Bone marrow (tissue), 2 donors: ENCODE results near the gene SDC1.
"Not testable (repeated sequence)": the region's sequence is repeated elsewhere in the genome, so short reads cannot be mapped to it uniquely, and the experiment has no call there.

Experiments used
- DNase-seq, 2 donors: peaks; one replicate each; lab custom pipeline; 2025; lab: John Stamatoyannopoulos, UW

The SDC1 gene

GRCh38 chr2:20196657-20197161 lies 28.2 kb downstream of the SDC1 start:
- no peak for DNase-seq

GRCh38 chr2:20196053-20196656 lies 28.8 kb downstream of the SDC1 start:
- no peak for DNase-seq

GRCh38 chr2:20195431-20196033 lies 29.4 kb downstream of the SDC1 start:
- no peak for DNase-seq

GRCh38 chr2:20195016-20195411 lies 29.9 kb downstream of the SDC1 start:
- DNase-seq: not testable (repeated sequence)

- DNase-seq: no peak
Measured at GRCh38 chr2:20194097-20195015, 30.6 kb downstream of the SDC1 start.

- DNase-seq: no peak
Measured at GRCh38 chr2:20193185-20193584, 31.7 kb downstream of the SDC1 start.

- no peak for DNase-seq
Measured at GRCh38 chr2:20192781-20193180, 32.1 kb downstream of the SDC1 start.

GRCh38 chr2:20191714-20192569 lies 33.0 kb downstream of the SDC1 start:
- DNase-seq: no peak

- DNase-seq: no peak
Measured at GRCh38 chr2:20190876-20191713, 33.8 kb downstream of the SDC1 start.

- no peak for DNase-seq
Measured at GRCh38 chr2:20190170-20190569, 34.8 kb downstream of the SDC1 start.

GRCh38 chr2:20189299-20189931 lies 35.5 kb downstream of the SDC1 start:
- DNase-seq: no peak

GRCh38 chr2:20188851-20189250 lies 36.1 kb downstream of the SDC1 start:
- no peak for DNase-seq

- DNase-seq: no peak
Measured at GRCh38 chr2:20188201-20188600, 36.7 kb downstream of the SDC1 start.

- DNase-seq: no peak
Measured at GRCh38 chr2:20187331-20187730, 37.6 kb downstream of the SDC1 start.

GRCh38 chr2:20186855-20187187 lies 38.1 kb downstream of the SDC1 start:
- no peak for DNase-seq

- DNase-seq: peak in 1 of 2 donors; percentile 25
Measured at GRCh38 chr2:20186078-20186854, 38.7 kb downstream of the SDC1 start.

- DNase-seq: peak in 1 of 2 donors; percentile 19
Measured at GRCh38 chr2:20185176-20186022, 39.5 kb downstream of the SDC1 start.

- no peak for DNase-seq
Measured at GRCh38 chr2:20184067-20184938, 40.6 kb downstream of the SDC1 start.
